GM19395 (cell line): ENCODE data around the gene PHYKPL.

ENCODE experiments used
- ATAC-seq: cut with Tn5 transposase; IDR thresholded peaks from one replicate; pipeline ENCODE4 v1.9.1; 2021; ENCODE audit warnings: mild to moderate bottlenecking, moderate library complexity; ENCODE audit not compliant: unreplicated experiment

Gene PHYKPL

DNA sequence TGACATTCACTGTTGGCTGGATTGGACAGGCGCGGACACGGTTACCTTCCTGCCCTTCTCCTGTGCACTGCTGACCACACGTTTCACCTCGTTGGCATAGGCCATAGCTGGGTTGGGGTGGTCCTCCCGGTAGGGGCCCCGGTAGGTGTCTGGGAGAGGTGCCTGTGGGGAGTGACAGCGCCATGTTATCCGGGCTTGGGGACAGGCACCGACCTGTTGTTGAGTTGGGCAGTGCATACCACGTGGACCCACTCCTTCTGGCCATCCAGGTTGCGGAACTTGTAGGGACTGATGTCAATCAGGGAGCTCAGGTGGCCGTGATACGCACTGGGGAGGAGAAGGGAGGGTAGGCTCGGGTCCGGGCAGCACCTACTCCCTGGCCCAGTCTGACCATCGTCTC is 8.2 kb downstream of the PHYKPL start:
- no peak for ATAC-seq

DNA sequence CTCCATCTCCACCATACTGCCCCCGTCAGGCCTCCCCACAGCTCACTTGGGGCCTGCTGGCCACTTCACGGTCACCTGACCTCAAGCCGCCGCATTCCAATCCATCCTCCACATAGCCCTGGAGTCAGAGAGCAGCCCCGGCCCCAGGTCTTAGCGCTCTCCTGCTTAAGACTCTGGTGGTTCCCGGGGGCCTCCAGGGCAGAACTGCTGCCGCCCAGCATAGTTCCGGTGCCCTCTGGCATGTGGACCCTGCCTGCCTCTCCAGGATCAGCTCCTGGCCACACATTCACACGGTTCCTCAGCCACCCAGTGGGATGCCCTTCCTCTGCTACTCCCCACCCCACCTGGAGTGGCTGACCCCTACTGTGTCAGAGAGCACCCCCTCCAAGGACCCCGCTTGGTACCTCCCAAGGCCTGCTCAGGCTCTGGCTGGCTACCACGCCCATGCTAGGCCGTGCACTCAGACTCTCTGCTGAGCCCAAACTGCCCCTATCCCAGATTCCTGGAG is 8.7 kb downstream of the PHYKPL start:
- ATAC-seq = no peak

DNA sequence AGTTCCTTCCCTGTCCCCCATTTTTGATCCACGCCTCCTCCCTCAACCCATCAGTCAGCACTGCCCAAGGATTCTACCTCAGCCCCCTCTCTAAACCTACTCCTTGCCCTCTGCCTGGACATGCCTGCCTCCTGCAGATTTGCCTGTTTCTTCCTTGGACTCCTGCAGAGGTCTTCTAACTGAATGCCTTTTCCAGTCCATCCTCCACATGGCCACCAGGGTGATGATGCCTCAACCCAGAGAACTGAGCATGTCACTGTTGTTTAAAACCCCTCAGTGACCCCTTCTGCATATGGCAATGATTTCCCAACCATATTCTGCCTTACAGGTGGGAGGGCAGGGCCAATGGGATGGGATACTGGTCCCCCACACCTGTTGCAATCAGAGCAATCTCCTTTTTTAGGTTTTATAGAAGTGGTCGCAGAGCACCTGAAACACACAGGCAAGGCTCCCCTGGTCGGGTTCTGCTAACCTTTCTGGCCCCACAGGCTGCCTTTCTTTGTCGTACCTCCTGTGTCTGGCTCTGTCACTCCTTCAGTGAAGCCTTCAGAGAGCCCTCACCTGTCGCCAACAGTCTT is 9.3 kb downstream of the PHYKPL start:
- no peak for ATAC-seq

DNA sequence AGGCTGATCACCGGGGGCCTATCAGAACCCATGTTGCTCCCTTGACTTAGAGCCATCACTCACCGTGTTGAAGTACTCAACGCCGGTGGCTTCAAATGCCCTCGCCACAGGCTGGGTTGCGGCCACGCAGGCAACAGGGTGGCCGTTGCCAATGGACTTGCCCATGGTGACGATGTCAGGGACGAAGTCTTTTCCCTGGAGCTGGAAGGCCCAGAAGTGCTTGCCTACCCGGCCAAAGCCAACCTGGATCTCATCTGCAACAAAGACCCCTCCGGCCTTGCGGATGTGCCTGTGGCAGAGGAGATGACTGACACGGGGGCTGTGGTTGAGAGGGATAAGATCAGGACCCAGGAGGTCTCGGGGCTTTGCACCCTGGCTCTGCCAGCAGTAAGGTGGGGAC is 10.3 kb downstream of the PHYKPL start:
- ATAC-seq = no peak

DNA sequence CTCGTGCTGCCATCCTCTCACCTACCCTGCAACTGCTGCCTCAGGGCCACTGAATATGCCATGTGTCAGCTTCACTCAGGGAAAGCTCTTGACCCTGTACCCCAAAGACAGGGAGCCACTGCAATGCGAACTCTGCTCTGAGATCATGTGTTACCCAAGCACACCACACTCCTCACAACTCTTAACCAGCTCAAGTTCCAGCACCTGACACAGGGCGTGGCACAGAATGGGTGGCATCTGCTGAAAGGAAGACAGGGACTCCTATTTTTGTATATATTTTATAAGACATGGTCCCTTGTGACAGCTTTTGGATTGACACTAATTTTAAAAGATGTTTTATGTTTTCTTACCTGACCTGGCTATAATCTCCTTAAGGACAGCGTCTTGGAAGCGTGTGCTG is 10.7 kb downstream of the PHYKPL start:
- no peak for ATAC-seq

DNA sequence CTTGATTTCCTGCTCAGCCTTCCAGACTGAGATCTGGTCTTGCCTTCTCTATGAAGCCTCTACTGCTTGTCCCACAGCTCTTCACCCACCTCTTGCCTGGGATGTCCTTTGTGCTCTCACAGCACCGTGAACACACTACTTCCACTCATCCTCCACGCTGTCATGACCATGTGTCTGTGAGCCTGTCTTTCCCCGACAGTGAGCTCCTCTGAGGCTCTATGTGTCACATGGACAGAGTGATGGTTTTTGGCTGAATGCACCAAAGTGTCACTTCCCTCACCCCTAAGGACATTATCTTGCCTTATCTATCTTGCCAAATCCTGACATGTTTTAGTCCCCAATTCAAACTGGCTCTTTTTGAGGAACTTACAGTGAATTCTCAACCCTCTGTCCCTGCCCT is 11.3 kb downstream of the PHYKPL start:
- ATAC-seq = no peak

DNA sequence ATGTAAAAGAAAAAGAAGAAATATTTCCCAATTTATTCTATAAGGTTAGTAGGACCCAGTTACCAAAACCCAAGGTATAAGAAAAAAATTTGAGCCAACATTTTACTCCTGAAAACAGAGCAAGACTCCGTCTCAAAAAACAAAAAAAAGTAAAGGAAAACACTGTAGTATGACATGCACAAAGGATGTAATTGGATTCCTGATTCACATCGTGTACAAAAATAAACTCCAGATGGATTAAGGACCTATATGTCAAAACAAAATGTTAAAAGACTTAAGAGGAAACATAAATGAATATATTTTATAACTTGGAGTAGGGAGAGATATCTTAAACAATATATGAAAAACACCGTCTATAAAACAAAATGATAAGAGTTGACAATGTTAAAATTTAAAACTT is 13.8 kb downstream of the PHYKPL start:
- ATAC-seq = no peak

DNA sequence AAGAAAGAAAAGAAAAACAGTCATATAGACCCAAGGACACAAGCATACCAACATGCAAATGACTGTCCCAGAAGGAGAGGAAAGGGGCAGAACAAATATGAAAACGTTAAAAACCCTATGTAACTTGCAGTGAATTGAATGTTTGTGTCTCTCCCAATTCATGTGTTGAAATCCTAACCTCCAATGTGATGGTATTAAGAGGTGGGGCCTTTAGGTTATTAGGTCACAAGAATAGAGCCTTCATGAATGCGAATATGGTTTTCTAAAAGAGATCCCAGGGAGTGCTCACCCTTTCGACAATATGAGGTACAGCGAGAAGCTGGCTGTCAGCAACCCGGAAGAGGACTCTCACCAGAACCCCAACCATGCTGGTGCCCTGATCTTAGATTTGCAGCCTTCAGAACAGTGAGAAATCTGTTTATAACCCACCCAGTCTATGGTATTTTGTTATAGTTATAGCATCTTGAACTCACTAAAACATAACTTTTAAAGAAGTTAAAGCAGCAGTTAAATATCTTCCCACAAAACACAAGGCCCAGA is 14.3 kb downstream of the PHYKPL start:
- ATAC-seq = no peak

DNA sequence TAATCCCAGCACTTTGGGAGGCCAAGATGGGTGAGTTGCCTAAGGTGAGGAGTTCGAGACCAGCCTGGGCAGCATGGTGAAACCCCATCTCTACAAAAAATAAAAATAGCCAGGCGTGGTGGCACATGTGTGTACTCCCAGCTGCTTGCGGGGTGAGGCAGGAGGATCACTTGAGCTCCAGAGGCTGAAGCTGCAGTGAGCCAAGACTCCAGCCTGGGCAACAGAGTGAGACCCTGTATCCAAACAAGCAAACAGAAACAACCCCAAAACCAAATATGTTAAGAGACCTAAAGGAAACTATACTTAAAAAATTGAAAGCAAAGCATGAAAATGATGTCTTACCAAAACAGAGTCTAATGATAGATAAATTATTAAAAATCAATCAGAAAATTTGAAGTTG is 15.8 kb downstream of the PHYKPL start:
- no peak for ATAC-seq

DNA sequence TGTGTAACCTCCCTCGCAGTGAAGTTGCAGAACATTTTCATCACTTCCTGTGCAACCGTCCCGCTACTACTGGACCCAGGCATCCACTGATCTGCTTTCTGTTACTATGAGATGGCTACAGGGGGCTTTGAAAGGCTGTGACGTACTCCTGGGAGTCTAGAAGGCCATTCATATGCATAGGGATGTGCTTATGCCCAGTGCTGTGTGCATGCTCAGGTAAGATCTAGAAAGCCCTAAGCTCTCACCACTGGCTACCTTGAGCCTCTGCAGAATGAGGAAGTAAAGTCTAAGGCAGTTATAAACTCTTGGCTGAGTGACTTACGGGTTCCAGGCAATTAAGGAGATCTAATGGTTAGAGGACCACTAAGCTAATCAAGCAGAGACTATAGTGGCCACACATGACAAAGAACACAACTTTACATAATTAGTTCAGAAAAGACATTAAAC is 16.5 kb downstream of the PHYKPL start:
- no peak for ATAC-seq

DNA sequence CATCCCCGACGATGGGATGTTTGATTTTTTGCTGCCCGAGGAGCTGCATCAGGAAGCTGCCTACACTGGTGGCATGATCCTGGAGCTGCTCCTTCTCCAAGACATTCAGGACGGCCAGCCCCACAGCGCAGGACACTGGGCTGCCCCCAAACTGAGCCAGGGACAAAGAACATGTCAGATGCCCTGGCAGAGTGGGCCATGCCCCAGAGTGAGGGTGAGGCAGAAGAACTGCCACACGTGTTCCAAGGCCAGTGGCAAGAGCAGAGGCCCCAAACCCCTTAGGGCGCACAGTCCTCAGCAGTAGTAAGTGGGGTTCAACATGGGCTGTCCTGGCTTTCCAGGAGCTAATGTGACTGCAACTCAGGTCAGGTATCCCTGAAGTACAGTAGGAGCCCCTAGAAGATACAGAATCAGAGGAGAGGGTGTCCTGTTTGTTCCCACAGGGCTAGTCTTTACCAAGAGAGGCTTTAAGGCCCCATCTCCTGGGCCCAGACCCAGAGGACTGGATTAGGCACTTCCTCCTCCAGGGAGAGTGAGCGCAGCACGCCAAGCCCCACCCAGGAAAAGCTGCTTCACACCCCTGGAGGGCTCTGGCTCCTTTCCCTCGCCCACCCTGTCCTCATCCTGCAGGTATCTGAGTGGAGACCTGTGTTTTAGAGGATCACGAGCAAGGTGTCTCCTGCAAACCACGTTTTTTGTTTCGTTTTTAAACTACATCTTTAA is 17.2 kb downstream of the PHYKPL start:
- no peak for ATAC-seq

DNA sequence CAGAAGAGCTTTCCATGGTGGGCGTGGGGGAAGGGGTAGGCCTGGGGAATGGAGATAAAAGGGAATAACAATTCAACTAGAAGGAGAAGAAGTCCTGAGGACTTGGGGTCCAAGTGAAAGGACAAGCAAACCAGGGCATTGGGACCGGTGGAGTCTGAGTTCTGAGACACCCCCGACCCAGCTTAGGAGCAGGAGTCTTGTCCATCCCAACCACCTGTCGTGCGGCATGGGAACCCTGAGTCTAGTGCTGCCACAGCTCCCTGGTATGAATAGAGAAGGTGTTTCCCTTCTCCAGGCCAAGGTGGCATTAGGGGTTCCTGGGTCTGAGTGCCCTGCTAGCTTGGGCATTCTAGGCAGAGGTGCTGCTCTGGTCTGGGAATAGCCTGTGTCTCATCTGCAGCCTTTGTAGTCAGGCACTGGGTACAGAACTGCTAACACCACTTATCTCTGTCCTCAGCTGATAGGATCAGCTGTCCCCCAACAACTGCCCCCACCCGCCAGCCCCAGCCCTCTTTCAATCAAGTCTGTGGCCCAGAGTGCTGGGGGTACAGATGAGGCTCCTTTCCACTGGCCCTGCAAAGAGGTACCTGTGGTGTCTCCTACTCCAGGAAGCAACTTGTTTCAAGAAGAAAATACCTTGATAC is 18.3 kb downstream of the PHYKPL start:
- no peak for ATAC-seq

DNA sequence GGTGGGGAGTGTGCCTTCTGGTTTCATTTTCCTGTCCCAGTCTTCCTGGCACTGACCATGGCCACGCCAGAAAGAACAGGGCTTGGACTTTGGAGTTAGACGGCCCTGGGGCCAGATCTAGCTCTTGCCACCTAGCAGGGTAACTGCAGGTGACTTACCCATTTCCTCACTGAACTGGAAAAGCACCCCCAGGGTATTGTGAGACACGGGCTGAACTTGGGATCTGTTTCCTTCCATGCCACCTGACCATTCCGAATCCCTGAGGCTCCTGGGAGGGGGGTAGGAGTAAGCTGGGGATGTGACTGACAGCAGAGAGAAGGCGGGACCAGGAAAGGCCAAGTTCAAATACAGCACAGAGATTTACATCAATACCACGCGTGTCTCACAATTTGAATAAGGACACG is 18.9 kb downstream of the PHYKPL start:
- no peak for ATAC-seq

DNA sequence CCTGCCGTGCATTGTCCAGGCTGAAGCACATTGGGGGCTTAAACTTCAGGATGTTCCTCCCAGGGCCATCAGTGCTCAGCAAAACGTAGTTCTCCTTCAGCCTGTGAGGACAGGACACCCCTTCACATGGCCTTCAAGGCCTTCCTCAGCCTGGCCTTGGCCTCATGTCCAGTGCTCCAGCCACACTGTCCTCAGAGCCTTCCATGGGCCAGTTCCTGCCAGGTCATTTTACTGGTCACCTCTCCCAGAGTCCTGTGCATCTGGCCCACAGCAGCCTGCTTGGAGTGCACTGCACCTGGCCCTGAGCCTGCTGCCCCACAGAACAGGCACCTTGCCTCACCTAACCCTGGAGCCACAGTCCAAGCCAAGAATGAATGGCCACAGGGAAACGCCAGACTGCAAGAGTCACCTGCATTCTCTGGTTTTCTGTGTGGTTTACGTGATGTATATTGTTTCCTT is 19.6 kb downstream of the PHYKPL start:
- no peak for ATAC-seq

DNA sequence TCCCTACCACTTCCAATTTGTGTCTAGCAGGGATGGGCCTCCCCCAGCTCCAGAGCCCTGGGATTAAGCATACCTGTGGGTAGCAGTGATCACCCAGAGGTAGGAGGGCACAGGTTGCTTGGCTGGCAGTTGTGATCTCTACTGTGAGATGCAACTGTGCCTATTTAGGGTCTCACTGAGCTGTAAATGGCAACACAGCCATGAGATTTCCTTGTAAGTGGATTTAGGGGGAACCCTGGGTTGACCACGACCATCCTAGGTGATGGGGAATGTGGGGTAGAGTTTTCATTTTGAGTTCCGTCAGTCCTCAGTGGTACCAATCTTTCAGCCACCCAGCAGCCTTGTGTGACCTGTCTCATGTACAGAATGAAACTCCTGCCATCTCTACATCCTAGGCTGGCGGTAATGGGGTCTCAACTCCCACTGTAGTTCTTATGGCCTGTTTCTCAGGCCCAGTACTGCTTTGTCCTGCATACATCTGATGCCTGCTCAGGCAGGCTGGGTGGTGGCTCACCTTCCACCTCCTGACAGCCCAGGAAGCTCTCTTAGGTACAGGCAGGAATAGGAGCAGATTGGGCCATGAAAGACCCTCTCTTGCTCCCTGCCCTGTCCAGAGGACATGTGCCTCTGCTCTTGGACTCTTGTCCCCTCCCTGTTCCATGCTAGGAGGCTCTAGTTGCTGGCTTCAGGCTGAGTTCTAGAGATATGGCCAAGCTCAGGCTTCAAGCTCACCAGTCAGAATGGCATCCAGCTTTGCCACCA is 20.2 kb downstream of the PHYKPL start:
- ATAC-seq = no peak

DNA sequence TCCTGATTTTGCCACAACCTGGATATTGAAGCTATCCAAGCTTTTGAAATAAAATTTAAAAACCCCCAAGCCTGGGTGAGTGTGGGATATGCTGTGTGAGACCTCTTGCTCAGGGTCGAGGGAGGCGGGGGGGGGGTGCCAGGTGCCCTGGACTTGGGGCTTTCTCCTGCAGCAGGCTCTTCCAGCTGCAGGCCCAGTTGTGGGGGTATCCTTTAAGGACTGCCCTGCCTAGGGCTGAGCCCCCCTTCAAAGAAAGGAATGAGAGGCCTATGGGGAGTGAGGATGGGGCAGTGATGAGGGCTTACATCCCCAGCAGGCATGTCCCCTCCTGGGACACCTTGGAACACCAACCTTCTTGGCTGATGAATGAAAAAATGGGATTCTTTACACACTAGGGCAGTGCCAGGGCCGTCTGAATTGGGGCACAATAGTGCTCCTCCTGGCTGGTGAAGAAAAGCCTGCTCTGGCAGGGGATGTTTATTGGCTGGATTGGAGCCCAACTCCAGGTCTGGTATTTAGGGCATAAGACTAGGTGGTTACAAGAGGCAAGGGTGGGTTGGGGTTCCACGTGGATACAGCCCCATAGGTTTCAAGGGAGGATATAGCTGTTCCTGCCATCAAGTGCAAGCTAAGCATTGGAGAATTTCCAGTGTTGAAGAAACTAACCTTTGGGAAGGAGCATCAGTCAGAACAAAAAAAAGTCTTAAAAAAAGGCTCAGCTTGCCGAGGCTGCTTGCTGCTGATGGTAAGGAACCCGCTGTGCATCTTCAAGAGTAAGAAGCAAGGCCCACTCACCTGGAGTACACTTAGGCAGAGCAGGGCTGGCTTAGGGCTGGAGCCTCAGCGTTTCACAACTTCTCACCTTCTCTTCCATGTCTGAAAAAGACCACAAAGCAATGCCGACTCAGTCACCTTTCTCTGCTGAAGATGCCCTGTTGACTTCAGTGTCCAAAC is 21.2 kb downstream of the PHYKPL start:
- no peak for ATAC-seq

DNA sequence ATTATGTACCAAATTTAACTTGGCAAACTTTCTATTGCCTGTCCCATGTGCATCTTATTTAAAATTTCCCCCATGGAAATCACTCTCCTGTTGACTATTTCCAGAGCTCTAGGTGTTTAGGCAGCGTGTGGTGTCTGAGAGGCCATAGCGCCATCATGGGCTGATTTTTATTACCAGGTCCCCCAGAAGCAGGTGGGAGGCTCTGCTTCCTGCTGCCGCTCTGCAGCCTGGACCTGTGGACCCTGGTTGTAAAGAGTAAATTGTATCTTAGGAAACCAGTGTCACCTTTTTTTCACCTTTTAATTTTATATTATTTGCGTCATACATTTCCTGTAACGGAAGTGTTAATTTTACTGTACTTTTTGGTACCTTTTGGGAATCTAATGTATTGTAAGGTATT is 21.9 kb downstream of the PHYKPL start:
- no peak for ATAC-seq

DNA sequence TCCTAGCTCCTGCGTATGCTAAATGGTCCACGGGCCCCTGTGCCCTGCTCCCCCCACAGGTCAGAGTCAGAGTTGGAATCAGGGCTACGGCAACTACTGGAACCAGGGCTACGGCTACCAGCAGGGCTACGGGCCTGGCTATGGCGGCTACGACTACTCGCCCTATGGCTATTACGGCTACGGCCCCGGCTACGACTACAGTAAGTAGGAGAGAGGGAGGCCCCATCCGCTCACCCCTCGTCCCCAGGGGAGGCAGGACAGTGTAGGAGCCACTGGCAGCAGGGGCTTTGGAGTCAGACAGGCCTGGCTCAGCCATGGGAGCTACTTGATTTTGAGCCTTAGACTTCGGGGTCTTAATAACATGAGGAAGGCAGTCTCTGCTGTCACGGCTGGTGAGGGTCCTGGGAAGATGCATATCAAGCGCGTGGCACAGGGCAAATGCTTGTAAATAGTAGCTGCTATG is 22.5 kb downstream of the PHYKPL start:
- ATAC-seq = no peak

DNA sequence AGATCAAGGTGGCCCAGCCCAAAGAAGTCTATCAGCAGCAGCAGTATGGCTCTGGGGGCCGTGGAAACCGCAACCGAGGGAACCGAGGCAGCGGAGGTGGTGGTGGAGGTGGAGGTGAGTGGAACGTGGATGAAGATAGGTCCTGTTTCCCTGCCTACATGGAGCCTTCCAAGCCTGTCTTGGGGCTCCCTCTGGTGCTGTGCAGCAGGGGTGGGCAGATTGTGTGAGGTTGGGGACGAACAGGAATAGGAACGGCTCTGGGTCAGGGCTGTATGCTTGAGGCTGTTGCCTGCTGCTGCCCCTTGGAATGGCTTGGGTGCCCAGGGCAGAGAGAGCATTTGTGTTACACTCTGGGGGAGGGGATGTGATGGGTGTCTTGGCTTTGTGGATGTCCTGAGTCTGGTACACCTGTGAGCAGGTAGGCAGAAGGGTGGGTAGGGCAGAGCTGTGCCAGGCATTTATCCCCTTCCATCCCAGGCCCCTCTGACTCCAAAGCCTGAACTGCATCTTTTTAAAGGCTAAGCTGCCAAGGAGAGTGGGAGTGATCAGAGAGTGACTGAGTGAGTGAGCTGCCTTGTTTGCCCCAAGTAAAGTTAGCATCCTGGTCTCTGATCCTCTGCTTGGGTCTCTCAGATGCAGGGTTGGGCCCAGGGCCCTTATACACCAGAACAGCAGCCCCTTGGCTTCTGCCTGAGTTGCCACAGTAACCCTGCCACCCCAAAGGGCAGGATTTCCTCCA is 23.1 kb downstream of the PHYKPL start:
- ATAC-seq = no peak
